GM18858 (cell line): ENCODE results near the gene TSPO2.

Experiments used
- ATAC-seq: cut with Tn5 transposase; IDR thresholded peaks from one replicate; pipeline ENCODE4 v1.9.1; 2021; ENCODE audit not compliant: unreplicated experiment

Gene TSPO2

GRCh38 chr6:41074692-41075436 lies 32.6 kb downstream of the TSPO2 start:
- ATAC-seq, result no peak

GRCh38 chr6:41075651-41076626 lies 33.7 kb downstream of the TSPO2 start:
- ATAC-seq, result no peak

GRCh38 chr6:41077536-41077935 lies 35.3 kb downstream of the TSPO2 start:
- ATAC-seq, result no peak

GRCh38 chr6:41078101-41078500 lies 35.8 kb downstream of the TSPO2 start:
- ATAC-seq, result no peak

- ATAC-seq, result no peak
Measured at GRCh38 chr6:41079080-41079479, 36.8 kb downstream of the TSPO2 start.

- ATAC-seq, result no peak
Measured at GRCh38 chr6:41080621-41081020, 38.4 kb downstream of the TSPO2 start.

GRCh38 chr6:41083072-41083471 lies 40.8 kb downstream of the TSPO2 start:
- no peak for ATAC-seq

GRCh38 chr6:41085182-41085581 lies 42.9 kb downstream of the TSPO2 start:
- no peak for ATAC-seq

- no peak for ATAC-seq
Measured at GRCh38 chr6:41088451-41088850, 46.2 kb downstream of the TSPO2 start.

- no peak for ATAC-seq
Measured at GRCh38 chr6:41090841-41091761, 48.8 kb downstream of the TSPO2 start.

GRCh38 chr6:41092421-41093140 lies 50.3 kb downstream of the TSPO2 start:
- ATAC-seq, result no peak

GRCh38 chr6:41093729-41094128 lies 51.5 kb downstream of the TSPO2 start:
- no peak for ATAC-seq
